NCI-H128 (cell line): ENCODE data around the gene RAB44.

Experiments
- DNase-seq: peaks from one replicate; lab custom pipeline; 2025; ENCODE audit not compliant: unreplicated experiment; lab: John Stamatoyannopoulos, UW

Gene RAB44

GRCh38 chr6:36685926-36686667 is 11.5 kb upstream of the RAB44 start:
- no peak for DNase-seq

GRCh38 chr6:36686668-36687513 is 10.7 kb upstream of the RAB44 start:
- DNase-seq: no peak

- DNase-seq: no peak
These were observed 9.4 kb upstream of the RAB44 start for GRCh38 chr6:36688063-36688738.

GRCh38 chr6:36688739-36689075 is 8.9 kb upstream of the RAB44 start:
- no peak for DNase-seq

- no peak for DNase-seq
These were observed 6.6 kb upstream of the RAB44 start for GRCh38 chr6:36691011-36691410.

GRCh38 chr6:36691612-36692011 is 6.0 kb upstream of the RAB44 start:
- no peak for DNase-seq

- DNase-seq: no peak
These were observed 5.4 kb upstream of the RAB44 start for GRCh38 chr6:36692220-36692619.

GRCh38 chr6:36692861-36693702 is 4.5 kb upstream of the RAB44 start:
- DNase-seq: no peak

- no peak for DNase-seq
These were observed 3.0 kb upstream of the RAB44 start for GRCh38 chr6:36694616-36695015.

GRCh38 chr6:36695414-36695813 is 2.2 kb upstream of the RAB44 start:
- DNase-seq: no peak

GRCh38 chr6:36698196-36698595 is 570 bp downstream of the RAB44 start:
- no peak for DNase-seq

GRCh38 chr6:36698871-36699271 is 1.2 kb downstream of the RAB44 start:
- no peak for DNase-seq

GRCh38 chr6:36699348-36699747 is 1.7 kb downstream of the RAB44 start:
- no peak for DNase-seq

GRCh38 chr6:36700071-36700812 is 2.6 kb downstream of the RAB44 start:
- DNase-seq: no peak

GRCh38 chr6:36700831-36701230 is 3.2 kb downstream of the RAB44 start:
- DNase-seq: no peak

- DNase-seq: no peak
These were observed 3.9 kb downstream of the RAB44 start for GRCh38 chr6:36701401-36701991.

- DNase-seq: no peak
These were observed 5.0 kb downstream of the RAB44 start for GRCh38 chr6:36702656-36703055.

GRCh38 chr6:36703081-36703606 is 5.5 kb downstream of the RAB44 start:
- DNase-seq: no peak

GRCh38 chr6:36703982-36704381 is 6.4 kb downstream of the RAB44 start:
- no peak for DNase-seq
